ENCODE results near the gene PRKCH.

The PRKCH gene

DNA sequence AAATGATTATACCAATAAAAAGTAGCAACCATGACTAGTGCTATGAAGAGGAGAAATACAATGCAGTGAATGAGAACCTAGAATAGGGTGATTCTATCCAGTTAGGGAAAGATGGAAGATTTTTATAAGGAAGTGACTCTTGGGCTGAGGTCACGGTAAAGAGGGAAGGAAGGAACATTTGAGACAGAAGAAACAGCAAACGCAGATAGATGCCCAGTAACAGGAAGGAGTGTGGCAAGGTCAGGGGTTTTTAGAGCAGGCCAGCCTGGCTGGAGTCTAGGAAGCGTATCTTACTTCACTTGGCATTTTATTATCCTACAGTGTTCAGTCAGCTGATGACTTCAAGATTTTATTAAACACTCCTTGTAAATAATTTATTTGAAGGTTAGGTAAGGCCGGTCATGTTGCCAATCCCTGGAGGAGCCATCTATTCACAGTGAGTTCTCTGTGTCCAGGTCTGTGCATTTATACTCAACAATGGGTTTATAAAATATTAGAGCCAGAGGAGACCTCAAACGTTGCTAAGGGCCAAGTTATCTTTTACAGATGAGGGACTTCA is 170.6 kb downstream of the PRKCH start:
- DNase-seq (ENCODE audit: low spot score), result no peak

DNA sequence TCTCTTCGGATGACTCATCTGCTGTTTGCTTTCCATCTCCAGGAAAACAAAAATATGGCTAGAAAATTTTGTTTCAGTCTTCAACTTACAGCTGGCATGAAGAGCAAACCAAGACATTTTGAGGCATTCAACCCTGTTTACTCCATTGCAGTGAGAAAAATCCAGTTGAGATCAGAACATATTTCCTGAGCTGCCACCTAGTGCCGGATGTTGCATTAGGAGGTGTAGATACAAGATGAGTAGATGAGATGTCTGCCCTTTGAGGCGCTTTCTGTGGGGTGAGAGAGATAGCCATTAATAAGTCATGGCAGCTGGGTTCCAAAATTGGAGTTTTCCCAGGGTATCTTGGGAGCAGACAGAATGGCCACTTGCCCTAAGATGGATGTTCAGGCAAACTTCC is 171.1 kb downstream of the PRKCH start:
- no peak for DNase-seq (ENCODE audit: low spot score)

DNA sequence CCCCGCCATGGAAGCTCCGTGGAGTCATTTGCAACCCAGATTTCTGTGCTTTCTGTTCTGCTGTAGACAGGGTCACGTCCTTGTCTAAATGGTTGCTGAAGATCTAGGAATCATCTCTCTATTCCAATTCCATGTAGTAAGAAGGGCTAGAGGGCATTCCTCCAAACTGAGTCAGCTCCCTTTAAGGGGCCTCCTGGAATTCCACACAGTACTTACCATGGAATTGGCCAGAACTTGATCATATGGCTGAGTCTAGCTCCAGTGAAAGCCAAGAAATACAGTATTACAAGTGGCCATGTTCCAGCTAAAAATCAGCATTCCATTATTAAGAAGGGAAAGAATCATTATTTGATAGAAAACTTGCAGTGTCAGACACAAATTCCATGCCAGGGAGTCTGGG is 171.9 kb downstream of the PRKCH start:
- DNase-seq (ENCODE audit: low spot score), result no peak

DNA sequence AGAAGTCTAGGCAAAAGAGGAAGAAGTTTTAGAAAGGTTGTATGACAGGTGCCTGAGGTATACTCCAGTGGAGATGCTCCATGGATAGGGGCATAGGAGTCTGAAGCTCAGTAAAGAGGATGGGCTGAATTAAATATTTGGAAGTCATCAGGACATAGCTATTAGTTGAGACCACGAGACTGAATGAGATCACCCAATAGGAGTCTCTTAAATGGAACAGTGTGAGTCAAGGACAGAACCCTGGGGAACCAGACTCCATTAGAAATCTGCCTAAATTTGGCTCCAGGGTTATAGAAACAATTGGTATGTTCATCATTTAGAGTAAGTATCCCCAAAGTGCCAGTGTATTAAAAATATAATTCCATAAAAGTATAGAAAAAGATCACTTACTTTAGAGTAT is 172.6 kb downstream of the PRKCH start:
- no peak for DNase-seq (ENCODE audit: low spot score)

DNA sequence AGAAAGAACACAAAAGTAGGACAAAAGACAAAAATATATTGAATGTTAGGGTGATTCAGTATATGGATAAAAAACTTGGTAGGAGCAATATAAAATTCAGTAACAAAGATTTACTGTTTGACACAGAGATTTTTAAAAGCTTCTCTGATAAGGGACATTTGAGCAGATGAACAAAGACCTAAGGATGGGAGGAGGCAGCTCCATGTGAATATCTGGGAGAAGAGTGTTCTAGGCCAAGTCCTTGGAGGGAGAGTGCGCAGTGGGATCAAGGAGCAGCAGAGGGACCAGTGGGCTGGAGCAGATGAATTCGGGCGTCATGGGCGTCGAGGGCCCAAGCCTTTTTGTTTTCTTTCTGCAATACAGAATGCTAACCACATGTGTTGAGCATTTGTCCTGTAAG is 174.4 kb downstream of the PRKCH start:
- DNase-seq (ENCODE audit: low spot score), result no peak

DNA sequence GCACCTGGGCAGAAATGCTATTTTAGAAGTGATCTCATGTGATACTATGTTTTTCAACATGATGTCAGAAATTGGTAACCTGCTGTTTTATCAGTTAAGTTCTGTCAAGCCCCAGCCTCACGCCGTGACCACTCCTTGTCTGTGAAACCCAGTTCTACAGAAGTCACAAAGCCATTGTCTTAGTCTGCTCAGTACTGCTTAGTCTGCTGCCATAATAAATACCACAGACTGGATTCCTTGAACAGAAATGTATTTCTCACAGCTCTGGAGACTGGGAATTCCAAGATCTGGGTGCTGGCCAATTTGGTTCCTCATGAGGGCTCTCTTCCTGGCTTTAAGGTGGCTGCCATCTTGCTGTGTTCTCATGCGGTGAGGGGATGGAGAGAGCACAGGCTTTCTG is 176.9 kb downstream of the PRKCH start:
- DNase-seq (ENCODE audit: low spot score), result no peak

DNA sequence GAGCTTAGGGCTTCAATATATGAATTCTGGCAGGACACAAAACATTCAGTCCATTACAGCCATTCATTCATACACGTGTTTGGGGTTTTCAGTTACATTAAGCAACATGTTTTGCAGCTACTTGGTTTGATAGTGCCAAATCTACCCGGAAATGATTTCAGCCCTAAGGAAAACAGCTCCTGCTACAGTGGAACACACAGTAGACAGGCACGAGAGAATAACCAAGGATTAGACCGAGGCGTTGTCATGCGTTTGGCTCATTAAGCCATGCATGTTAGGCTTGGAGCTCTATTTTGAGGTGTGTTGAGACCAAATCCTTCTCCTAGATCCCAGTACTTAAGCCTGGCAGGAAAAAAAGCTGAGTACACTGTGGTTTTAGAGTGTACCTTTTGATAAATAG is 177.4 kb downstream of the PRKCH start:
- no peak for DNase-seq (ENCODE audit: low spot score)

DNA sequence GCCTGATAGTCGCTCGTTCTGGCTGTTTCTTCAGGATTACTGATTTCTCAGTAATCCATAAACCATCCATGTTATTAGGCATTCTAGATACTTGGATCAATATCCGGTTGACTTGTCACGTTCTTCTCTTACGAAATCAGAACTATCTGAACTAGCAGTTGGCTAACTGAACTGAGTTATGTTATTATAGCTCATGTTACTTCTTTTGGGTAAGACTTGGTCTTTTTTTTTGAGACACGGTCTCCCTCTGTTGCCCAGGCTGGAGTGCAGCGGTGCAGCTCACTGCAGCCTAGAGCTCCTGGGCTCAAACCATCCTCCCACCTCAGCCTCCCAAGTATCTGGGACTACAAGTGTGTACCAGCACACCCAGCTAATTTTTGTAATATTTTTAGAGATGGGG is 178.6 kb downstream of the PRKCH start:
- no peak for DNase-seq (ENCODE audit: low spot score)

DNA sequence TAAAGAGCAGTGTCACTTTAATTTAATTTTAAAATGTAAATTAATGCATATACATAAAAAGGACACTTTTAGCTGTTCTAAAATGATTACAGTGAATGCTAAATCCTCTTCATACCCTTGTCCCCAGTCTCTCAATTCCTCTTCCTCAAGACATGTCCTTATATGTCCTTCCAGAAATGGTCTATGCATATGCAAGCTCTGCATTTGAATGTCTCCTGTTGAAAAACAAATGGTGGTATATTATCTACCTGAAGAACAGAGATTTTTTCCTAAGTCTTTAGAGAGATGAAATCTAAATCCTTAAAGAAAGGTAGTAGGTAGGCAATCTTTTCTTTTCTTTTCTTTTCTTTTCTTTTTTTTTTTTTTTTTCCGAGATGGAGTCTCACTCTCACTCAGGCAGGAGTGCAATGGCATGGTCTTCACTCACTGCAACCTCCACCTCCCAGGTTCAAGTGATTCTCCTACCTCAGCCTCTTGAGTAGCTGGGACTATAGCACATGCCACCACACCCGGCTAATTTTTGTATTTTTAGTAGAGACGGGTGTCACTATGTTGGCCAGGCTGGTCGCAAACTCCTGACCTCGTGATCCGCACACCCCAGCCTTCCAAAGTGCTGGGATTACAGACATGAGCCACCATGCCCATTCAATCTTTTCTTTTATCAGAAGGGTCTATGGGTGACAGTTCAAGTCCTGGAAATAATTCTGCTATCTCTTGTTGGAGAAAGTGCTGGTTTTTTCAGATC is 180.5 kb downstream of the PRKCH start:
- no peak for DNase-seq (ENCODE audit: low spot score)

DNA sequence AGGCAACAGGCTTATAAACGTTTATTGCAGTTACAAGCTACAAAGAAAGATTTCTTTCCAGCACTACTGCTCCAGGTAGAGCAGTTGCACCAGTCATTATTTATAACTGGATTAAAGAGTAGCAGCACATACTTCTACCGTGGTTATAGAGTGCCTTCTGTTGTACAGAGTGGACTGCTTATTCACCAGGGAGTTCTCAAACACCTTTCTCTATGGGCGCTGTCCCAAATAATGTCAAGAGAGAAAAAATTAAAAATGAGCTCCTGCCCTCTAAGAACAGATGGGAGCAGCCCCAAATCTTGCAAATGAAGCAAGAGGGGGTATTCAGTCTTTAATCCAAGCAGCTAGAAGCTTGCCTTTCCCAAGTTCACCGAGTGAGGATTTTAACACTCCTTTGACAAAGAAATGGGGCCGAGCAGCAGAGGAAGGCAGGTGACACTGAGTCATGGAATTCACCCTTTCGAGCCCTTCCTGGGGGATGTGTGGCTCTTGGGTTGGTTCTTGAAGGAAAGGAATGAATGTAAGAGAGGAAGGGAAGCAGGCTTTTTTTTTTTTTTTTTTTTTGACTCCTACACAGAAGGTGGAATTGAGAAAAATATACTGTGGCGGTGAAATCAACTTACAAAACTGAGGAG is 181.2 kb downstream of the PRKCH start:
- DNase-seq (ENCODE audit: low spot score), result no peak

DNA sequence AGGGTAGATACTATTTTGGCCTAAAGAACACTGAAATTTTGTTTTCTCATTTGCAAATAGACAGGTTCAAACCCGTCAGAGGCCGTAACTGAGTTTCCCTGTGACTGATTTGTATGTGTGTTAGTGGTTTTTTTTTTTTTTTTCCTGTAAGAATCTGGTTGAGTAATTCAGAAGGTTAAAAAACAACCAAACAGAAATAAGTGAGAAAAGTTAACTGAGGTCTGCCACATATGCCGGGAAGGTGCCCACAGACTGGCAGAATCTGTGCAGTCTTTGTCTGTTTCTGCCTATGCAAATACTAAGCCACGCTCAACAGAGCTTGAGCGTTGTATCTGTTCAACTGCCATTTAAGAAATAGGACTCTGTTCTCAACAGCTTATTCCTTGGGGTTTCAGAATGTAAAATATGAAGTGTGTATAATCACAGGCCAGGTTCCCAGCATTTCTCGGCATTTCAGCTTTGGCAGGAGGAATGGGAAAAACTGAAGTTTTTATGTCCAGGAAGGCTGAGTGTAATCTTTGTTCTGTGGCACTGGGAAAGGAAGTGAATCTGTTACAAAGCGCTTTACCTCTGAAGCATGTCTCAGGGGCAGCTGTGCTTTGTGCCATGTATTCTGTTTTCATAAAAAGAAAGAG is 181.9 kb downstream of the PRKCH start:
- DNase-seq (ENCODE audit: low spot score), result no peak

DNA sequence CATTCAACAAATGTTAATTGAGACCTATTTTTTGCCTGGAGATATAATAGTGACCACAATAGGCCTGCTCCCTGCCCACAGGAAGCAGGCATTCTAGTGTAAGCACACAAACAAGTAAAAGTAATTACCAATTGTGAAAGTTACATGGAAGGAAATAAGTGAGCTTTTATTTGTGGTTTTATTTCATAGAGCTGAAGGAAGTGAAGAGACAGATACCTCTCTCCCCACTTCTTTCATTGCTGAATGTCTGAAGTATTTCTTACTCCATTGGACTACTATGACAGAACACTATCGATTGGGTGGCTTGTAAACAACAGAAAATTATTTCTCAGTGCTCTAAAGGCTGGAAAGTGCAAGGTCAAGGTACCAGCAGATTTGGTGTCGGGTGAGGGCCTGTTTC is 183.5 kb downstream of the PRKCH start:
- no peak for DNase-seq (ENCODE audit: low spot score)

DNA sequence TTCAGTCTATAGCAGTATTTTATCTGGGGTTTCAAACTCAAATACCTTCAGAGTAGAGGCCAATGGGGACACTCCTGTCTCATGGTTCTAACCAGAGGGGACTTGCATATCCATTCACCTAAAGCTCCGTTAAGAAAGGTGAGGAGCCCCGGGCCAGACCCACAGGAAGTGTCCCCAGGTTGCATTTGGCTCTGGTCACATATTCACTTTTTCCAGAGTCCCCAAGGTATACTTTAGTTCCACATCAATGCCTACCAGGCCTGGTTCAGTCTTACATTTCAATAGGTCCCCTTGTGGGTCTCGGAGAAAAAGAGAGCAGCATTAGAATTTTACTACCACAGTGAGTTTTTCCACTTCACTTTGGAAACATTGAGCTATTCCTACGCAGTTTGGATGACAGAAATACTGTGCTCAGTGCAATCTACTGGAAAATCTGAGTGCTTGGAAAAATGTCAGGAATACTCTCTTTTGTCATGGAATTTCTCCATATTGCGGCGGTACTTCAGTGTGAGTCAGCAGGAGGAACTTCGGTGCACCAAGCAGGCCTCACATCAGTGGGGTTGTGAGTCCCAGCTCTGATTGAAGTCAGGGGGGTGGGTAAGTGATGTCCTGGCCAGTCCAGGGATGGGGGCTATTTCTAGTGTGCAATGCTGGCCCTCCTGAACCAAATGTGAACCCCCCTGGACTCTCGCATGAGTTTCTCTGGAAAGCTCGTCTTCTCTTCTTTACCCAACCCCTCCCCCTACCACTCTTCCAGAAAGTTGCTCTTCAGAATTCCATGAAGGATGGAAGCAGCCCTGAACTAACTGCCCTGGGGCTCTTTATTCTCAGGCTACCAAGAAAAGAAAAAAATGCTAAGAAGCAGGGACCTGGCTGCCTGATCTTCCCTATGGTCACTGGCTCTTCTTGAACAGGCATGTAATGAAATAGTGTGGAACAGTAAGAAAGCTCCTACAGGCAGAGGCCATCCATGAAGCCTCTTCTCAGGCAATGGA is 184.7 kb downstream of the PRKCH start:
- no peak for DNase-seq (ENCODE audit: low spot score)

DNA sequence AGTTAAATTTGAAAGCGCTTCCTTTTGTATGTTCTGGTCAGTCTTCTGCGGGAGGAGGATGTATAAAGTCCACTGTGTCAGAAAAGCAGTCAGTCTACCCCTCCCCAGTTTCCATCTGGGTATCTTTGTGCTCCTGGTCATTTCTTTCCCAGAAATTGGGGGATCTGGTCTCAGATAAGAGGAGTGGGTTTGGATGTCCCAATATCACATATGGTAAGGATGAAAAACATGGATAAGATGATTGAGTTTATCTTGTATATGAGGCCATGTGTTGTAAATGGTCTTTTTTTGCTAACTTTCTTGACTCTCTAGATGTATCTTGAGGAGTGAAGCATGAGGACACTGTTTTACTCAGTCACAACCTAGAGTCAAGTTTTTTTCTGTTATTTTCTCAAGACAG is 187.1 kb downstream of the PRKCH start:
- DNase-seq (ENCODE audit: low spot score), result no peak

DNA sequence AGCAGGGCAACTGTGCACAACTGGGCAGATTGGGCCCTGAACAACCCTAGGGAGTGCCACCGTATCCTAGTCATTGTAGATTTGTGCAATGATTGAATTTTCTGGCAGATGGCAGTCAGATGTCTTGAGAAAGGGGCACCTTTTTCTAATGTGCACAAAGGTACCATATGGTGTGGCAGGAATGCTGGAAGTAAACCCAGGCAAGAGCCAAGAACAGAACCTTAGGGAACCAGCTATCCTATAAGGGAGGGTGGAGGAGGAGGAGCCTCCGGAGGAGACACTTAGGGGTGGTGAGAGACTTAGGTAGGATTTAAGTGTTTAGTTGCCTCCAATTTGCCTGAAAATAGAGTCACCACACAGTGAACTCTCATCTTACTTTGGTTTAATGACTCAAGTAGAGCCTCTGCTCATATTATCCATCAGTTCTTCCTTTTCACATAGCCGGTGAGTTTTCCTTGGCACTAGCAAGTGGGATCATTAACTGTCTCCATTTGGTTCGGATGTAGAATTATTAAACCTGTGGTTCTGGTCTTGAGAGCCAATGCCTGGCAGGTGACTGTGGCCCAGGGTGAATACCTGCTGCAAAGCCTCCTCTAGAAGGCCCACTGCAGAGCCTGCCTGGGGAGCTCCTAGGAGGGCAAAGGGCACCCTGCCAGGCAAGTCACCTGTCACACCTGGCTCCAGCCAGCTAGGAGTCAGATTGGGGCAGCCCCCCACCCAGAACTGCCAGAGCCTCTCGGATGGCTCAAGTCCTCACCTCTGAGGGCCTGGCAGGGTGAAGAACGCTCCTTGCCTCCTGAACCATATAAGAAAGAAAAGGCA is 189.6 kb downstream of the PRKCH start:
- DNase-seq (ENCODE audit: low spot score), result no peak

DNA sequence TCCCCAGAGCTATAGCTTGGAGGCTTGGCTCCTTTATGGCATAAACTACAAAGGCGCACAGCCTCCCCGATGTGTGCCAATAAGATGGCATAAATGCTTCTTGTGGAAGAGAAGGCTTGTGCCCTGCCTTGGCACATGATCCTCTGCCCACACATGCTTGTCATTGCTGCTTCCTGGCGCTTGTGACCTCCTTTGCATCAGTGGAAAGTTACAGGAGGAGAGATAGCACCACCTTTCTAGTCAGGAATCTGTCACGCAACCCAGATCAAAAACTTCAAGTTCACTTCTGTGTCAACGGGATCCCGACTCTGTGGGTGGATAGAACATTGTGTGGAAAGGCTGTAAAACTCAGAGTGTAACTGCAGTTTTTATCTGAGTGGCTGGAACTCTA is 190.2 kb downstream of the PRKCH start:
- no peak for DNase-seq (ENCODE audit: low spot score)

DNA sequence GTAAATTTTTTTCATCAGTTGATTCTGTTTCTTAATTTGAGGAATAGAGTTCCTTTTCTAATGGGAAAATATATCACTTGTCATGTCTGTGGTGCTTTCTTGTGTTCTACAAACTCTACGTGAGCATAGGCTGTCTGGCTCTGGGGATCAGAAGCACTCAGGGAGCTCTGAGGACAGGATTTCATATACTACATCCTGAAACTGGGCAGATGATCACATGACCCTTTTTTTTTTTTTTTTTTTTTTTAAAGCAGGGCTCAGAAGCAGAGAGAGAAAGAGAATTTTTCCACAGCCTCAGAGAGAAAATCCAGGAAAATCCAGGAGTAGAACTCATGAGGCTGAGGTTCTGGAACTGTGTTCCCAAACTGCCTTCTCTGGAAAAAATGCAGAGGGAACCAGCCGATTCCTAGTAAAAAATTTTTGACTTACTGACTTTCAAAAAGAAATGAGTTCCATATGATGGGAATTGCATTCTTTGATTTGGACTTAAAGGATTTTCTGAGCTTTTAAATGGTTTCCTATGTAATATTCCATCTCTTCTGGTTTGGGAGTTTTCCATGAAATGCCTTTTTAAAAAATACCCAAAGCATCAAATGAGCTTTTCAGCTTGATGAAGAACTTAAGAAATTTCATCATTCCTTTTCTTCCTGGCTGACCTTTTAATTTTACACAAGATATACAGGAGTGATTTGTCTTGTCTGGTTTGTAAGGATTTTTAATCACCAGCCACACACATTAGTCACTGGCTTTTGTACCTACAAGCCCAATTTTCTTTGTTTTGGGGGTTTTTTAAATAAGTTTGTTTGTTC is 190.9 kb downstream of the PRKCH start:
- no peak for DNase-seq (ENCODE audit: low spot score)

DNA sequence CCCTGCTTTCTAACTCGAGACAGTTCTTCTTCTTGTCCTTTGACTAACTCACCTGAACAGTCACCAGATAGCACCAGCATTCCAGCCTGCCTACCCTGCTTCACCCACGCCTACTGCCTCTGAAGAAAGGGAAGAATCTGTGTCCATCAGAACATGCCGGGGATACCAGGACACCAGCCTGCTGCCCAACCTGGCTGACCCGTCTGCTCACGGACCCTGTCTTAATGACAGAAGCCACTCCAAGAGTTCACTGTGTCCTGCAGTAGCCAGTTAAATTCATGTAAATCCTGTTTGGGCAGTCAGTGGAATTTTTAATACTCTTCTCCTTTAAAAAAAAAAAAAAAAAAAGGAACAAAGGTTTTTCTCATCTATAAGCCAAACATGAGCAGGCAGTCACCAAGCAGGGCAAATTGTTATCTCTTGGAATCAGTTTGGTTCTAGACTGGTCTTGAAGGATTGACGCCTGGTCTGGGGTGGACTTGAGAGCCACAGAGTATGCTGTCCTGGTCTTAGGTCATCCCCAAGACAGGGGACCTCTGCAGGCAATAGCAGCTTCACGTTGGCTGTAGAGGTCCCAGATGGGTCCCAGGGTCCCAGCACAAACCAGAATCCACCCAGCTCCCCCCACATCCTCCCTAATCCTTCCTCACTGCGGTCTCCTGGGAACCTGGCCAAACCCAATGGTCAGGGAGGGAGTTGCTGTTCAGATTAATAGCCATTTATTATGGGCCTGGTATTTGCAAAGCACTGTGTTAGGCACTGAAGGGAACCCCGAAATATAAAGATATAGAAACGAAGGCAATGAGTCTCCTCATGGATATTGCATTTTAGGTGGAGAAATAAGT is 192.8 kb downstream of the PRKCH start:
- no peak for DNase-seq (ENCODE audit: low spot score)

DNA sequence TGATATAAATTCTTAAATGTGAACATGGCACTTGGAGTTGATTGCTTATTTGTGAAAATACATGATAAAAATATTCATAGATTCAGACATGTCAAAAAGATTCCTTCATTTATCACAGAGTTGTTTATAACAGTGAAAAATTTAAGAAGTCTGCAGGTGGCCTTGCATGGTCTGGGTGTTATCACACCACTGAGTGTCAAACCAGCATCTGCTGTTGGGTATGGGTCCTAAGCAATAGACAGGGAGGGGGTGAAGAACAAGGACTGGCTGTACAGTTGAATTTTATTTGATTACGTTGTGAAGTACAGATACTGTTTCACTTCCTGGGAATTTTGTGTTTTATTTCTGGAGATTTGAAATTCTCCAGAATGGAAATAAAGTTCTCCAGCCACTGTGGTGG is 193.5 kb downstream of the PRKCH start:
- no peak for DNase-seq (ENCODE audit: low spot score)
